SJCRH30 (cell line): ENCODE measurements around the gene CDC42. TPM values are rescaled to one million over a fixed set of nuclear protein-coding genes. Genes with fewer than 3 reads are reported as not detected.

Source experiments
- DNase-seq, 2 experiments: peaks; one replicate each; pipeline ENCODE4 v3.0.0-alpha.2; 2015 to 2020
- H3K27ac ChIP-seq: fragments of 250-450 bp; sonication (Bioruptor Pico); 2 replicates; pipeline ENCODE4 v1.5.1; 2020; ENCODE audit warnings: mild to moderate bottlenecking, moderate library complexity
- H3K27me3 ChIP-seq: fragments of 250-450 bp; sonication (Bioruptor Pico); 2 replicates; pipeline ENCODE4 v1.5.1; 2020; ENCODE audit warnings: mild to moderate bottlenecking, moderate library complexity
- H3K36me3 ChIP-seq: fragments of 250-450 bp; sonication (Bioruptor Pico); 2 replicates; pipeline ENCODE4 v1.5.1; 2020; ENCODE audit warnings: mild to moderate bottlenecking, moderate library complexity
- H3K4me1 ChIP-seq: fragments of 250-450 bp; sonication (Bioruptor Pico); 2 replicates; pipeline ENCODE4 v1.5.1; 2020; ENCODE audit warnings: mild to moderate bottlenecking, moderate library complexity
- H3K4me3 ChIP-seq: fragments of 250-450 bp; sonication (Bioruptor Pico); 2 replicates; pipeline ENCODE4 v1.5.1; 2020; ENCODE audit warnings: mild to moderate bottlenecking, moderate library complexity
- H3K9me3 ChIP-seq: fragments of 250-450 bp; sonication (Bioruptor Pico); replicated peaks from 2 replicates; pipeline ENCODE4 v1.5.1; 2020; ENCODE audit warnings: mild to moderate bottlenecking, moderate library complexity
- total RNA-seq: library from RNA; depleted of rRNA; stranded (reverse); fragments of >200 nt; shearing (Covaris generic); gene quantifications from 2 replicates; pipeline ENCODE4 v1.2.3, GENCODE V29; 2014

Gene CDC42
- total RNA-seq, 1 experiment from 2014 or later, result 336 TPM

DNA sequence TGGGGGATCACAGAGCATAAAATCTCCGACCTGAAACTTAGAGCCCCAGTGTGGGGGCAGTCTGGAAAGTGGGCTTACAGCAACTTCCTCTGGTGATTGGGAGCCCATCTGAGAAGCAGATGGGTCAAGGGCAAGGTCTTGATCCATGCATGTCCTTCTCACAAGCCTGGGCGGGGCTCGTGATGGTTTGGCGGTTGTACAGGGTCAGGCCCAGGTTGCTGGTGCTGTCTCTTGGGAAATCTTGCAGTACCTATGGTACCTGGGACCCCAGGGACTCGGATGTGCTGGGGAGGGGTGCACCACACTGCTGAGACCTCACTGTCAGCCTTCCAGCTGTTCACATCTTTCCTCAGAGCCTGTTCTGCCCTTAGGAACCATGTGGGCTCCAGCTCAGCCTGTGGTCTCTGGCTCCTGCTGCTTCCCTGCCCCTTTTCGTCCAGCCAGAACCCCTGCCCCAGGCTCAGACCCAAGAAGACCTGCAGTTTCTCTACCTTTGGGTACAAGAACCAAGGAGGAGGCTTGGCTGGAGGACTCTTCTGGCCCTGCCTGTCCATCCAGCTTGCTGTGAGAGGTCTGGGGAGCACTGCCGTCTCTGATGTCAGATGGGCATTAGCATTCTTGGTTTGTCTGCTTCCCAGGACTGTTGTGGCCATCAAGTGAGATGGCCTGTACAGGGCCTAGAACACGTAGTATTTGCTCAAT is 65.9 kb downstream of the CDC42 start:
- Histone ChIP-seq H3K36me3 (no peaks in the 10 kb centered on the region), H3K27ac (no peak overlapping the region), H3K4me1 (peaks cover 20% of the 10 kb centered on the region), H3K27me3 (no peaks in the 10 kb centered on the region), H3K9me3 (no peaks in the 10 kb centered on the region), H3K4me3 (no peak overlapping the region)
- DNase-seq, result peak in 1 of 2 experiments; percentile 34

DNA sequence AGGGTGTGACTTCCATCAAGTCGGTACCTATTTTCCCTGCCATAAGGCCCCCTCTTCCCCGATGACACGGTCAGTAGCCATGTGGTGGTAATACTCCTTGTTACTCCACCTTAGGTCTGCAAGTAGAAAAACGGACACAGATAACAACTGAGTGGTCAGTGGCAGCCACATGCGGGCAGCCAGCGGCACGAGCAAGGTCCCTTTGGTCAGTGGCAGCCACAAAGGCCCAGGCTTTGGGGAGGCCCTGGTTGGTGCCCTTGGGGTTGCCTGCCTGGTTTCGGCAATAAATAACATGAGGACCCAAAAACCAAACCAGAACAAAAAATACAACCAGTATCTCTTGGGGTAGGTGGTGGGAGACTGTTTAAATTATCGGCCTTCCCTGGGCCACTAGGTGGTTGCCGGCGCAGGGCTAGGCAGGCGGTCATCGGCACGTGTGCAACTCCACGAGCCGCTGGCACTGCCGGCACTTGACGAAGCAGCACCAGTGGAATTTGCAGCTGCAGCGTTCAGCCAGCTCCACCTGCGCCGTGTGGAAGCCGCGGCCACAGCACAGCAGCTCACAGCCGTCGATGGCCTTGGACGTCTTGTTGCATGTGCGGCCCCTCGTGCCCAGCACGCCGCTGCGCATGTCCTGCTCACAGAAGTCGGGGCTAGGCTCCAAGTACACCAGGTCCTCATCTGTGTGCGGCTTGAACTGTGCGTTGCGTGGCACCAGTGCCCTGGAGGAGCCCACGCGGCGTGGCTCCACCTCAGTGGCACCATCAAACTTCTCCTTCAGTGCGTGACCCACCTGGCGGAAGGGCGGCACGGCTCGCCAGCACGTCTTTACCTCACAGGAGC is 67.3 kb downstream of the CDC42 start:
- H3K27ac ChIP-seq, result no peak overlapping the region
- no peaks in the 10 kb centered on the region for H3K9me3 ChIP-seq
- no peaks in the 10 kb centered on the region for H3K27me3 ChIP-seq
- H3K4me3 ChIP-seq, result no peak overlapping the region
- no peaks in the 10 kb centered on the region for H3K36me3 ChIP-seq
- DNase-seq, result no peak
- H3K4me1 ChIP-seq, result peaks cover 20% of the 10 kb centered on the region

DNA sequence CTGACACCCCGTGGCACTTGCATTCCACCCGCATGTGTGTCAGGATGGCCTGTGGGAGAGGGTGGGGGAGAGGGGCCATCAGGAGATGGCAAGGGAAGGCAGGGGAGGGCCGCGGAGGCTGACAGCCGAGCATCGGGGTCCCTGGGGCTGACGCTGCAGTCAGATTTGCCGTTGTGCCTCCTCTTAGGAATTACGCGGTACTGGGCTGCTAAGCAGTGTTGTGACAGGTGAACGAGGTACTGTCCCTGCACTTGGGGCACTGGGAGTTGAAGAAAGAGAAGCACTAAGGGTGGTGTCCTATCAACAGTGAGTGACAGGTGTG is 67.9 kb downstream of the CDC42 start:
- H3K27ac ChIP-seq, result no peak overlapping the region
- peaks cover 20% of the 10 kb centered on the region for H3K4me1 ChIP-seq
- no peaks in the 10 kb centered on the region for H3K27me3 ChIP-seq
- no peak for DNase-seq
- H3K36me3 ChIP-seq, result no peaks in the 10 kb centered on the region
- no peak overlapping the region for H3K4me3 ChIP-seq
- no peaks in the 10 kb centered on the region for H3K9me3 ChIP-seq

DNA sequence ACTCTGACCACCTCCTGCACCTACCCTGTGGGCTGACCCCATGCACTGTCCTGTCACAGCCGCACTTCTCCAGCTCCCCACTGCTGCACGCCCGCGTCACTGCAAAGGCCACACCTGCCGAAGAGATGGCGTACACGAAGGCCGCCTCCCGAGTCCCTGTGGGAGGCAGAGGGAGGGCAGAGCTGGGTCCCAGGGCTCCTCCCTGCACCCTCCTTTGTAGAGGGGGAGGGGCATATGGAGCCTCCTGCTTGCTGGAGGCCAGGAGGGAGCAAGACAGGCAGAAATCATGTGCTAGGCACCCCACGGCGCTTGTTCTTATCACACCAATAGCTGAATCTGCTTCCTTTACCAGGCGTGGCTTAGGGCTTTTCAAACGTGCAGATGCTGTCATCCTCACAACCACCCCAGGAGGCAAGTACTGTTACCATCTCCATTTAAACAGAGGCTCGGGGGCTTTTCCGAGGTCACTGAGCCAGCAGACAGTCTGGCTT is 69.0 kb downstream of the CDC42 start:
- Histone ChIP-seq H3K27ac (no peak overlapping the region), H3K36me3 (no peaks in the 10 kb centered on the region), H3K4me3 (no peak overlapping the region), H3K4me1 (peaks cover 20% of the 10 kb centered on the region), H3K27me3 (no peaks in the 10 kb centered on the region), H3K9me3 (no peaks in the 10 kb centered on the region)
- DNase-seq, result no peak

DNA sequence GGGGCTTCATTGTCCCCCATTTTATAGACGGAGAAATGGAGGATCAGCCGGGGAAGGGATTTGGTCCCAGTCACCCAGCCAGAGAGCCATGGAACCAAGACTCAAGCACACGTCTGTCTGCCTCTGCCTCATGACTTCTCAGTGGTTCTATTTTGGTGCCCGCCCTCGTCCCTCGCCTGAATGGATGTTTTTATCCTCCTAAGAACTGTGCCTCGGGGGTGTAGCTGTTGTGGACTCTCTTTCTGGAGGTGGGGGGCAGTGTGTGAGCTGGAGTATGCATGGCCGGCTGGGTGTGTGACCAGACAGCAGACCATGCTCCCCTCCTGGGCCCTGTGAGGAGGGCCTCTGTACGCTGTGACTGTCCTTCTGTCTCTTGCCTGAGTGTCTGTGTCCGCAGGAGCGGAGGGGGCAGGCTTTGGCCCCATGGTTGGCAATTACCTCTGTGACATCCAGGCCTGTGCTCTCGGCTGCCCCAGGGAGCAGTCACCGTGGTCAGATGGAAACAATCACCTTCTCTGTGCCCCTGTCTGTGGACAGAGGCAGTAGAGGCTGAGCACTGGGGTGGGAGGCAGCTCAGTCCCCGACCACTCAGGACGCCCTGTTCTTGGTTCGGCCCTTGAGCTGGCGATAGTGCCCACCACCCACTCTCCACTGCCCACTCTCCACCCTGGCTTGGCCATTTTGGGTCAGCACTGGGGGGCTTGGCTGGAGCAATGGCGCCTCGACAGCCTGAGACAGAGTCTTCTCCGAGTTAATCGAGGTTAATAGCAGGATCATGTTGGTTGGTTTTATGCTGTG is 70.0 kb downstream of the CDC42 start:
- H3K27me3 ChIP-seq, result no peaks in the 10 kb centered on the region
- no peaks in the 10 kb centered on the region for H3K36me3 ChIP-seq
- H3K27ac ChIP-seq, result no peak overlapping the region
- H3K4me1 ChIP-seq, result peaks cover 12% of the 10 kb centered on the region
- H3K9me3 ChIP-seq, result no peaks in the 10 kb centered on the region
- H3K4me3 ChIP-seq, result no peak overlapping the region
- no peak for DNase-seq

DNA sequence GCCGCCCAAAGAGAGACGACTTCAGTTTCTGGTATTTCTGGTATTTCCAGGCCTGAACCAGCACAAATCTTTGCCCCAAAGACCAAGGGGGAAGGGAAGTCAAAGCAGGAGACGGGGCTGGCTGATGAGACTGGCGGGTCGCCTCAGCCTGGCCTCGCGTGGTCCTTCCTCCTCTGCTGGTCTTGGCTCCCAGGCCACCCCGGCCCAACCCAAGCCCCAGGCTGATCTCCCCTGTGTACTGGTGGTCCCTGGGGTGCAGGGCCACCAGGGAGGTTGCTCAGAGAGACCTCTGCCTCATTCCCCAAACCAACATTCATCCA is 70.5 kb downstream of the CDC42 start:
- H3K27ac ChIP-seq, result no peak overlapping the region
- H3K4me1 ChIP-seq, result peaks cover 7% of the 10 kb centered on the region
- no peak overlapping the region for H3K4me3 ChIP-seq
- H3K9me3 ChIP-seq, result no peaks in the 10 kb centered on the region
- no peak for DNase-seq
- no peaks in the 10 kb centered on the region for H3K36me3 ChIP-seq
- H3K27me3 ChIP-seq, result no peaks in the 10 kb centered on the region

DNA sequence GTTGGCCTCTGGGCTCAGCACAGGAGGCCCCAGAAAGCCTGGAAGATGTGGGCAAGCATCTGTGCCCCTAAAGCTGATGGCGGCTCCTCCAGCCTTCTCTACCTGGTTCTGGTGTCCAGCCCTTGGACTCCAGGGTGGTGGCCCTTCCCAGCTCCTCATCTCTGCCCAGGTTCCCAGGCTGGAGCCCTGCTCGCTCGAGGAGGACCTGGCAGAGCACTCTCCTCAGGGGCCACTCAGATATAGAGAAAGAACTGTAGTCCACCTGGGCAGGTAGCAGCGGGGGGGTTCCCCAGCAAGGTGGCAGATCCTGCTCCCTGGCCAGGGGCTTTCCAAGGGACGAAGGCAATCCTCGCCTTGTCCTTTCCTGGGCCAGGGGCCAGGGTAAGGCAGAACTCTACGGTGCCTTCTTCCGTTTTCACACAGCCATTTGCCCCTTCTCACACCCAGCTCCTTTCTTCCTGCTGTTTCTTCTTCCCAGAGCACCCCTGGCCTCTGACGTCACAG is 71.4 kb downstream of the CDC42 start:
- H3K4me1 ChIP-seq, result no peaks in the 10 kb centered on the region
- no peak overlapping the region for H3K4me3 ChIP-seq
- no peaks in the 10 kb centered on the region for H3K27me3 ChIP-seq
- no peak for DNase-seq
- H3K9me3 ChIP-seq, result no peaks in the 10 kb centered on the region
- no peaks in the 10 kb centered on the region for H3K36me3 ChIP-seq
- no peak overlapping the region for H3K27ac ChIP-seq

DNA sequence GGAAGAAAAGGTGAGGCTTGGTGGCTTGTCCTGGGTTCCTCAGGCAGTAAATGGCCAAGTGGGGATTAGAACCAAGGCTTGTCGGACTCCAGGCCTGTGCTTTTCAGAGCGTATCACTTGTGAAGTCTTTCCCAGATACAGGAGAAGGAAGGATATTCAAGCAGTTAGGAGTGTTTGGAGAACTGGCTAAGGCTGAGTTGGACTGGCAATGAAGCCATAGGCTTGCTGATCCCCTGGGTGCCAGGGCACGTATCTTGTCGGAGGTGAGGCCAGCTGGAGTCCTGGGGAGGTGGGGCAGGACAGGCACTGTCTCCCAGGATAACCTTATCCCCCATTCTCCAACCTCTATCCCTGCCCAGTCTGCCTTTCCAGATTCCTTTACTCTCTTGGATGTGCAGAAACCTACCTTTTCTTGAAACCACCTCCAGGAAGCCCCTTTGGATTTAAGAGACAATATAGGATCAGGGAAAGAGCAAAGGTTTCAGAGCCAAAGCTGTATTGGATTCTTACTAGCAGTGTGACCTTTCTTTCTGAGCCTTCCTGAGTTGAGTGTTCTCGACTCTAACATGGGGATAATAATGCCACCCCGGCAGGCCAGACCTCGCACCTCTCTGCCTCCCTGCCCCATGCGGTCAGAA is 72.2 kb downstream of the CDC42 start:
- no peaks in the 10 kb centered on the region for H3K27me3 ChIP-seq
- H3K9me3 ChIP-seq, result no peaks in the 10 kb centered on the region
- H3K27ac ChIP-seq, result no peak overlapping the region
- H3K4me3 ChIP-seq, result no peak overlapping the region
- H3K4me1 ChIP-seq, result no peaks in the 10 kb centered on the region
- H3K36me3 ChIP-seq, result no peaks in the 10 kb centered on the region
- DNase-seq, result no peak

DNA sequence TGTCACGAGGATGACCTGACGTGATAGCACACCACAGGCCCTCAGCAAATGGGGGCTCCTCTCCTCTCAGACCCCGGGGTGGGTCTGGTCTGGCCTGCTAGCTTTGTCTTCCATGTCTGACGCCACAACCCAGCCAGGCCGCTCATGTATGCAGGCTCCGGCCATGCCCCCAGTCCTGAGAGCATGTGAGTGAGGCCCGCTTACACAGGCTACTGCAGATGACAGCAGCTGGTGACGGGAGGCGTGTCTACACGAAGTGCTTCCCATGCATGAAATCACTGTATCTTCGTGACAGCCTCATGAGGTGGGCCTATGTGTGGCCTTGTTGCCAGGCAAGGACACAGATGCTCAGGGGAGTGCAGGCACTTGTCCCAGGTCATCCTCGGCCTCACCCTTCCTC is 74.0 kb downstream of the CDC42 start:
- no peak for DNase-seq

DNA sequence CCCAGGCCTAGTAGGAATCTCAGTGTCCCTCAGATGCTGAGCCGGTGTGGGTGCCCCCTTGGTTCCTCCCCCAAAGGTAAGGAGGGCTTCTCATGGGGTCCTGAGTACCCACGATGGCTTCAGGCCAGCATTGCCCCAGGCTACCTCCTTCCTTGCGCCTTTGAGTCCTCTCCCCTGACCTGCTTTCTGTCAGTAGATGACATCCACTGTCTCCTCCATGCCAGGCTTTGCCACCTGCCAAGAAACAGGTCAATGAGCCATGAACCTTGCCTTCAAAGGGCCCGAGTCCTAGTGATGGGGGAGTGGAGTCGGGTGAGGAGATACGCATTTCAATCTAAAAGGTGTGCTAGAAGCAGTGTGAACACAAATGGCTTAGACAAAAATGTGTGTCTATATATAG is 74.7 kb downstream of the CDC42 start:
- Histone ChIP-seq H3K4me1 (peaks cover 5% of the 10 kb centered on the region), H3K27ac (no peak overlapping the region), H3K27me3 (no peaks in the 10 kb centered on the region), H3K36me3 (no peaks in the 10 kb centered on the region), H3K9me3 (no peaks in the 10 kb centered on the region), H3K4me3 (no peak overlapping the region)
- no peak for DNase-seq

More for the DNA sequence above, 74.0 kb downstream of the CDC42 start:
- no peaks in the 10 kb centered on the region for H3K36me3 ChIP-seq
- no peak overlapping the region for H3K27ac ChIP-seq
- H3K27me3 ChIP-seq, result no peaks in the 10 kb centered on the region
- H3K9me3 ChIP-seq, result no peaks in the 10 kb centered on the region
- H3K4me1 ChIP-seq, result no peaks in the 10 kb centered on the region
- H3K4me3 ChIP-seq, result no peak overlapping the region

DNA sequence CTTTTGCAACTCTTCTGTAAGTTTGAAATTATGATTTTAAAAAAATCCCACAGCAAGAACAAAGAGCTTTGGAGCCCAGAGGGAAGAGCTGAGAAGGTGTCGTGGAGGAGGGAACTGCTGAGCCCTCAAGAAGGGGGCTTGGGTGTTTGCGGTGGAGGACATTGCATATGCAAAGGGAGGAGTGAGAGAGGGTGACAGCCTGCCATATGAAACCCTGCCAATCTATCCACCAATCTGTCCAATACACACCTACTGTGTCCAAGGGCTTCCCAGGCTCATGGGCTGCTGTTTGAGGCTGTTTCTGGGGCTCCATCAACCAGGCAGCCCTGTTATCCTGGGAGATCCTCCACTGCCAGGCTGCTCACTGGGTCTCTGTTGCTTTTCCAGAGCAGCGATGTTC is 75.2 kb downstream of the CDC42 start:
- Histone ChIP-seq H3K9me3 (no peaks in the 10 kb centered on the region), H3K27ac (no peak overlapping the region), H3K4me1 (peaks cover 7% of the 10 kb centered on the region), H3K4me3 (no peak overlapping the region), H3K36me3 (no peaks in the 10 kb centered on the region), H3K27me3 (no peaks in the 10 kb centered on the region)
- DNase-seq, result no peak

DNA sequence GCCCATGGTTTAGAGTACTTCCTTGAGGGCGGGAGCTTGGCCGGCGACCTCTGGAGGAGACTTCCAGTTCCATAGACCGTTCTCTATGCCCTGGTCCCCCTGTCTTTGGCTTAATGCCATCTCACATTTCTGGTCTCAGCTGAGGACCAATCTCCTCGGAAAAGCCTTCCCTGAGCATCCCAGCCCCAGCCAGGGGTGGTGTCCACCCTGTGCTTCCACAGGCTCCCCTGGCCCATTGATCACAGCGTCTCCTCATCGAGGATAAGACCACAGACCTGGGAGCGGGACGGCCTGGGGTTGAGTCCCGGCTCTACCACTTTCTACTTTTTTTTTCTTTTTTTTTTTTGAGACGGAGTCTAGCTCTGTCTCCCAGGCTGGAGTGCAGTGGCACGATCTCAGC is 75.9 kb downstream of the CDC42 start:
- H3K36me3 ChIP-seq, result no peaks in the 10 kb centered on the region
- H3K27me3 ChIP-seq, result no peaks in the 10 kb centered on the region
- no peak for DNase-seq
- H3K4me3 ChIP-seq, result no peak overlapping the region
- no peak overlapping the region for H3K27ac ChIP-seq
- H3K9me3 ChIP-seq, result no peaks in the 10 kb centered on the region
- peaks cover 12% of the 10 kb centered on the region for H3K4me1 ChIP-seq

DNA sequence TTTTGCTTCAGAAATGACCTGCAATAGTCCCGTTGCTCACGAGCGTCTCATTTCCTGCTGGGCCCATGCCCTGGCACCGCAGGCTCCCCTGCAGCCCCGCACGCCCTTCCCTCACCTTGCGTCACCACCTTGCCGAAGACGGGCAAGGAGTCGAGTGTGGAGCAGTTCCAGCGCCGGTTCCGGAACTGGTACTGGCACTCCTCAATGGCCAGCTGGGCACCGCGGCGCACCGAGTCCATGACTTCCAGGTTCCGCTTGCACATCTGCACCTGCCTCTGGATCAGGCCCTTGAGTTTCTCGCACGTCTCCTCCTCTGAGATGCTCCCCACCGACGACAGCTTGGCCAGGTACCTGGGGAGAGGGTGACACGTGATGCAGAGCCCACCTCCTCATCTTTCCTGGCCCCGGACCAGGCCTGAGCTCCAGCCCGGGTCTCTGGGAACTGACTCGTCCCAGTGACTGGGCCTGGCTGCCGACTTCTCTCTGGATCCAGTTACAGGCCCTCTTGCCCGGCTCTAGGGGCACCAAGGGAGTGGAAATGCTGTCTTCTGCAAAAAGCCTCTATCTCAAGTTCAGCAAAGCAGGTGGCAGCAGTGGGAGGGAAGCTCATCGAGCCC is 77.1 kb downstream of the CDC42 start:
- no peak for DNase-seq
- Histone ChIP-seq H3K27me3 (no peaks in the 10 kb centered on the region), H3K4me1 (peaks cover 25% of the 10 kb centered on the region), H3K9me3 (no peaks in the 10 kb centered on the region), H3K4me3 (no peak overlapping the region), H3K36me3 (no peaks in the 10 kb centered on the region), H3K27ac (no peak overlapping the region)

DNA sequence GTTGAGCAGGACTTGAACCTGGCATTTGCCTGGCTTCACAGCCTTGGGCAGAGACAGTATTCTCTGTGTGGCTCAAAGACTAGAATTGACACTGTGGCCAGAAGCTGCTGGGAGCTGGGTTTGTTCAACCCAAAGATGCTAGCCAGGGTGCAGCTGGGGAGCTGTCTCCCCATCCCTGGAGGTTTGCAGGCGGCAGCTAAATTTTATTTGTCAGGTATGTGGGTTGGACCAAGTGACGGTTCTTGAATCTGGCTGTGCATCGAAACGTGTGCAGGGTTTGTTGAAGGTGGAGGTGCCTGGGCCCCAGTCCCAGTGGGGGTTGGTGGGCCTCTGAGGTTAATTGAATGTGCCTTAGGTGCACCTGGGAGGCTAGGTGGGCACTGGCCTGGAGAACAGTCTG is 78.6 kb downstream of the CDC42 start:
- Histone ChIP-seq H3K27ac (no peak overlapping the region), H3K4me1 (peaks cover 25% of the 10 kb centered on the region), H3K27me3 (no peaks in the 10 kb centered on the region), H3K4me3 (no peak overlapping the region), H3K36me3 (no peaks in the 10 kb centered on the region), H3K9me3 (no peaks in the 10 kb centered on the region)
- DNase-seq, result no peak
